Loucy (cell line): ENCODE data around the gene ZIC1.

Source experiments
- H2AFZ ChIP-seq: fragments of 200-600 bp; sonication (generic); 2 replicates; pipeline ENCODE4 v1.6.0; 2016; ENCODE audit warnings: antibody characterized with exemption, mild to moderate bottlenecking, low read length, moderate library complexity
- H3F3A ChIP-seq: fragments of 200-600 bp; 2 replicates; pipeline ENCODE4 v1.6.0; 2016; ENCODE audit warnings: antibody characterized with exemption, low read depth, mild to moderate bottlenecking
- H3K27me3 ChIP-seq: fragments of 200-600 bp; sonication (generic); 2 replicates; pipeline ENCODE4 v1.6.1; 2014; ENCODE audit warnings: low read length, mild to moderate bottlenecking; ENCODE audit not compliant: insufficient read depth, poor library complexity, severe bottlenecking
- H3K36me3 ChIP-seq: fragments of 200-600 bp; sonication (generic); 2 replicates; pipeline ENCODE4 v1.6.1; 2016; ENCODE audit warnings: low read length; ENCODE audit not compliant: insufficient read depth
- H3K4me1 ChIP-seq: fragments of 200-600 bp; sonication (generic); 2 replicates; pipeline ENCODE4 v1.5.1; 2014; ENCODE audit warnings: low read length, mild to moderate bottlenecking; ENCODE audit not compliant: insufficient read depth, poor library complexity, severe bottlenecking
- H3K4me2 ChIP-seq: fragments of 200-600 bp; sonication (generic); 2 replicates; pipeline ENCODE4 v1.6.0; 2014; ENCODE audit warnings: antibody characterized with exemption, low read length, low read depth, mild to moderate bottlenecking; ENCODE audit not compliant: poor library complexity, severe bottlenecking
- H3K4me3 ChIP-seq: fragments of 200-600 bp; sonication (generic); 2 replicates; pipeline ENCODE4 v1.5.1; 2014; ENCODE audit warnings: low read length, mild to moderate bottlenecking, mixed read lengths; ENCODE audit not compliant: poor library complexity, severe bottlenecking
- H3K79me2 ChIP-seq: fragments of 200-600 bp; sonication (generic); 2 replicates; pipeline ENCODE4 v1.6.1; 2014; ENCODE audit warnings: low read length; ENCODE audit not compliant: insufficient read depth
- H3K9ac ChIP-seq: fragments of 200-600 bp; sonication (generic); 2 replicates; pipeline ENCODE4 v1.6.0; 2014; ENCODE audit warnings: mild to moderate bottlenecking, low read depth, low read length, moderate library complexity; ENCODE audit not compliant: poor library complexity, severe bottlenecking
- H3K9me2 ChIP-seq: fragments of 200-600 bp; sonication (generic); replicated peaks from 2 replicates; pipeline ENCODE4 v1.6.1; 2016; ENCODE audit warnings: low read depth, low read length, mixed read lengths
- H3K9me3 ChIP-seq: fragments of 200-600 bp; sonication (generic); 2 replicates; pipeline ENCODE4 v1.6.1; 2014; ENCODE audit warnings: mild to moderate bottlenecking, antibody characterized with exemption, low read length, low read depth; ENCODE audit not compliant: insufficient read depth
- H4K20me1 ChIP-seq: fragments of 200-600 bp; sonication (generic); 2 replicates; pipeline ENCODE4 v1.6.0; 2014; ENCODE audit warnings: antibody characterized with exemption, low read length, mild to moderate bottlenecking; ENCODE audit not compliant: insufficient read depth, poor library complexity, severe bottlenecking
- EZH2phosphoT487 ChIP-seq: fragments of 200-600 bp; IDR thresholded peaks from 2 replicates; pipeline ENCODE4 v1.6.1; 2018; ENCODE audit warnings: antibody characterized with exemption, mild to moderate bottlenecking, moderate library complexity, borderline replicate concordance
- TF ChIP-seq, protein P1 (sequence below): fragments of 200-600 bp; sonication (generic); conservative IDR thresholded peaks from 2 replicates; pipeline ENCODE4 v1.5.1; 2014; ENCODE audit warnings: mild to moderate bottlenecking, antibody characterized with exemption, low read length

The ZIC1 gene

DNA sequence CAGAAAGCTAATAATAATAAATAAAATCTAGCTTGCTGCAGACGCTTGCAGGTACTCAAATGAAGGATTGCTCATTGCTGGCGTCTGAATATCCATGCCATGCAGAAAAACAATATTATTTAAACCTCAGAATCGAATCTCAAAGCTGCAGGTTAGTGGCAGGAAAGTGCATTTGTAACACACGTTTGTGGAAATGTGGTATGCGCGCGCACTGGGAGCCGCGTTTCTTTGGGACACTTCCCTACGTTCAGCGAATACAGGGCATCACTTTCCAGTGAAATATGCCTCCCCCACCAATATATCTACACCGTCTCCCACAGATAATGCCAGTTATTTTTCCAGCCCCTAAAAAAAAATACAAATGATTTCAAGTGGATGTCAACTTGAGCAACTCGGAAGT lies 39.9 kb upstream of the ZIC1 start:
- H3K4me1 ChIP-seq = no peaks in the 10 kb centered on the region
- peaks cover 17% of the 10 kb centered on the region for H3K27me3 ChIP-seq
- H2AFZ ChIP-seq = no peak overlapping the region
- H3F3A ChIP-seq = no peaks in the 10 kb centered on the region
- H3K4me2 ChIP-seq = no peak overlapping the region
- no peaks in the 10 kb centered on the region for H3K79me2 ChIP-seq
- no peak overlapping the region for H3K4me3 ChIP-seq
- TF ChIP-seq, protein P1, sequence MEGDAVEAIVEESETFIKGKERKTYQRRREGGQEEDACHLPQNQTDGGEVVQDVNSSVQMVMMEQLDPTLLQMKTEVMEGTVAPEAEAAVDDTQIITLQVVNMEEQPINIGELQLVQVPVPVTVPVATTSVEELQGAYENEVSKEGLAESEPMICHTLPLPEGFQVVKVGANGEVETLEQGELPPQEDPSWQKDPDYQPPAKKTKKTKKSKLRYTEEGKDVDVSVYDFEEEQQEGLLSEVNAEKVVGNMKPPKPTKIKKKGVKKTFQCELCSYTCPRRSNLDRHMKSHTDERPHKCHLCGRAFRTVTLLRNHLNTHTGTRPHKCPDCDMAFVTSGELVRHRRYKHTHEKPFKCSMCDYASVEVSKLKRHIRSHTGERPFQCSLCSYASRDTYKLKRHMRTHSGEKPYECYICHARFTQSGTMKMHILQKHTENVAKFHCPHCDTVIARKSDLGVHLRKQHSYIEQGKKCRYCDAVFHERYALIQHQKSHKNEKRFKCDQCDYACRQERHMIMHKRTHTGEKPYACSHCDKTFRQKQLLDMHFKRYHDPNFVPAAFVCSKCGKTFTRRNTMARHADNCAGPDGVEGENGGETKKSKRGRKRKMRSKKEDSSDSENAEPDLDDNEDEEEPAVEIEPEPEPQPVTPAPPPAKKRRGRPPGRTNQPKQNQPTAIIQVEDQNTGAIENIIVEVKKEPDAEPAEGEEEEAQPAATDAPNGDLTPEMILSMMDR = no peak
- TF ChIP-seq EZH2phosphoT487 = no peak
- H3K9me2 ChIP-seq = no peaks in the 10 kb centered on the region
- no peaks in the 10 kb centered on the region for H4K20me1 ChIP-seq
- no peaks in the 10 kb centered on the region for H3K9me3 ChIP-seq
- no peaks in the 10 kb centered on the region for H3K36me3 ChIP-seq
- H3K9ac ChIP-seq = no peak overlapping the region

DNA sequence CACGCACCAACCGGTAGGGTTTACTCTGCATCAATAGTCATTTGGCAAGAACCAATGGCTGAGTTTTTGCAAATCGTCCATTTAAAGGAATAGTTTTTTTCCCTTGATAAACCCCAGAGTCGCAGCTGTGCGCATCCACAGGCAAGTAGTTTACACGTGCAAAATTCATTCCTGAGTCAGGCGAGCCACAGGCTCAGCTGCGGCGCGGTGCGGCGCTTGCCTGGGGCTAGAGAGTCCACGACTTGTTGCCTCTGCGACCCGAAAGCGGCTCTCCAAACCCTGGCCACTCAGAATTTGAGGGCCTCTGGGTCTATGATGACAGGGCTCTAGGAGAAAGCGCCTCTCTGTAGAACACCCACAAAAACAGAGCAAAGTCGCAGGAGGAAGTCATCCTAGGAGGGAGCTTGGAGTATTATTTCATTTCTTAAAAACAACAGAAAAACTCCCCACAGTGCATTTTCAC lies 39.5 kb upstream of the ZIC1 start:
- H3K27me3 ChIP-seq = peaks cover 17% of the 10 kb centered on the region
- no peak overlapping the region for H2AFZ ChIP-seq
- H3K36me3 ChIP-seq = no peaks in the 10 kb centered on the region
- no peaks in the 10 kb centered on the region for H3K79me2 ChIP-seq
- no peak for TF ChIP-seq EZH2phosphoT487
- TF ChIP-seq, protein P1 = no peak
- no peaks in the 10 kb centered on the region for H4K20me1 ChIP-seq
- no peak overlapping the region for H3K4me3 ChIP-seq
- H3K4me2 ChIP-seq = no peak overlapping the region
- no peaks in the 10 kb centered on the region for H3K9me3 ChIP-seq
- H3K9me2 ChIP-seq = no peaks in the 10 kb centered on the region
- no peaks in the 10 kb centered on the region for H3F3A ChIP-seq
- H3K9ac ChIP-seq = no peak overlapping the region
- no peaks in the 10 kb centered on the region for H3K4me1 ChIP-seq

DNA sequence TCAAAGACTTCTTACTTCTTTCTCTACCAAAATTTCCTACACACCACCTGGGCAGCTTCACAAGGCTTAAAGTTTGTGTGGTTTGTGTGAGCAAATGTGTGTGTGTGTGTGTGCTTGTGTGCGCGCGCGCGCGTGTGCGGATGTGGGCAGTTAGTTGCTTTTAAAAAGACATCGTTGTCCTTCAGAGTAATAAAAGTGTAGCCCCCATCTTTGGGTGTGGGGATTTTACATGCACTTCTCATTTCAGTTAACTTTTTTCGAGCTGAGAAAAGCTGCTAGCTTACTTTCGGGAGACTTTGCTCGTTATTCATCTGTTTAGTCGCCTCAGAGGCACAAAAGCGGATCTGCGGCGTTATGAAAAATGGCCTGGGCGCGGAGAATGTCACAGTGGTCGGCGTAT lies 38.8 kb upstream of the ZIC1 start:
- H3K9me3 ChIP-seq = no peaks in the 10 kb centered on the region

More for the DNA sequence above, 38.8 kb upstream of the ZIC1 start:
- H3K36me3 ChIP-seq = no peaks in the 10 kb centered on the region
- H3K4me2 ChIP-seq = no peak overlapping the region
- no peak overlapping the region for H3K9ac ChIP-seq
- no peaks in the 10 kb centered on the region for H4K20me1 ChIP-seq
- no peak for TF ChIP-seq EZH2phosphoT487
- TF ChIP-seq, protein P1 = no peak
- no peak overlapping the region for H3K4me3 ChIP-seq
- H3K9me2 ChIP-seq = no peaks in the 10 kb centered on the region
- no peaks in the 10 kb centered on the region for H3K79me2 ChIP-seq
- no peak overlapping the region for H2AFZ ChIP-seq
- no peaks in the 10 kb centered on the region for H3F3A ChIP-seq
- peaks cover 17% of the 10 kb centered on the region for H3K27me3 ChIP-seq
- H3K4me1 ChIP-seq = no peaks in the 10 kb centered on the region
